CD4-positive, alpha-beta T cell (primary cell): ENCODE data around the gene ANKDD1A. TPM values are rescaled to one million over a fixed set of nuclear protein-coding genes. Genes with fewer than 3 reads are reported as not detected.

Experiments used
- ATAC-seq: fragments of 200-7000 bp; cut with Tn5 transposase; one replicate; pipeline ENCODE4 v1.10.0; 2022; ENCODE audit warnings: mild to moderate bottlenecking; ENCODE audit not compliant: poor library complexity
- CTCF ChIA-PET: fragments of 350-600 bp; sonication (Branson Sonifier 250); formaldehyde crosslinking; loops from one replicate; lab custom pipeline; 2021; ENCODE audit warnings: antibody characterized with exemption, inconsistent platforms; lab: Charles Lee
- POLR2A ChIA-PET: fragments of 350-600 bp; sonication (Branson Sonifier 250); formaldehyde crosslinking; loops from one replicate; lab custom pipeline; 2021; ENCODE audit warnings: antibody characterized with exemption, inconsistent platforms; lab: Charles Lee
- DNase-seq, 14 experiments: peaks; one replicate each; pipeline ENCODE4 v3.0.0-alpha.2; 2013 to 2020; ENCODE audit warnings: mixed read lengths in 2 of 14
- H3K27ac ChIP-seq, 2 donors: one replicate each; pipeline versions ENCODE4 v1.5.1 to v1.7.0; 2013; ENCODE audit warnings: low read length in 2 of 2, low read depth in 1 of 2, mild to moderate bottlenecking in 1 of 2
- H3K27me3 ChIP-seq, 2 experiments: 1 replicate in 1 of 2; 2 replicates in 1 of 2; pipeline versions ENCODE4 v1.6.1 to v1.7.0; 2013; ENCODE audit warnings: low read length in 2 of 2, control low read depth in 1 of 2, mild to moderate bottlenecking in 1 of 2, moderate library complexity in 1 of 2; ENCODE audit not compliant: insufficient read depth in 2 of 2, control insufficient read depth in 1 of 2
- H3K36me3 ChIP-seq: one replicate; pipeline ENCODE4 v1.6.1; 2013; ENCODE audit warnings: low read length, control low read depth; ENCODE audit not compliant: insufficient read depth
- H3K4me1 ChIP-seq: one replicate; pipeline ENCODE4 v1.6.1; 2013; ENCODE audit warnings: low read length, control low read depth; ENCODE audit not compliant: insufficient read depth
- H3K4me3 ChIP-seq: one replicate; pipeline ENCODE4 v1.5.1; 2013; ENCODE audit warnings: mild to moderate bottlenecking, low read length, moderate library complexity
- H3K9me3 ChIP-seq, 2 experiments: 1 replicate in 1 of 2; 2 replicates in 1 of 2; pipeline versions ENCODE4 v1.6.1 to v1.7.0; 2013; ENCODE audit warnings: low read length in 2 of 2, mild to moderate bottlenecking in 2 of 2, control low read depth in 1 of 2, moderate library complexity in 1 of 2; ENCODE audit not compliant: control insufficient read depth in 1 of 2, insufficient read depth in 1 of 2
- H3K27ac Mint-ChIP-seq: one replicate; pipeline ENCODE4 v1.8.0; 2020; ENCODE audit warnings: mixed read lengths
- H3K27me3 Mint-ChIP-seq: one replicate; pipeline ENCODE4 v1.8.0; 2021; ENCODE audit warnings: mixed read lengths
- H3K36me3 Mint-ChIP-seq: one replicate; pipeline ENCODE4 v1.8.0; 2021; ENCODE audit warnings: low read depth, mixed read lengths
- H3K4me1 Mint-ChIP-seq: one replicate; pipeline ENCODE4 v1.8.0; 2021; ENCODE audit warnings: low read depth, mixed read lengths
- H3K4me3 Mint-ChIP-seq: one replicate; pipeline ENCODE4 v1.8.0; 2020; ENCODE audit warnings: mild to moderate bottlenecking, mixed read lengths
- H3K9me3 Mint-ChIP-seq: one replicate; pipeline ENCODE4 v1.8.0; 2020; ENCODE audit warnings: mixed read lengths
- CTCF ChIP-seq: fragments of 200-600 bp; IDR thresholded peaks from one replicate; pipeline ENCODE4 v1.8.0; 2022; ENCODE audit warnings: antibody characterized with exemption, mild to moderate bottlenecking
- intact Hi-C, 2 experiments: fragments of 100-400 bp; cut with DNase I in 1 of 2; cut with micrococcal nuclease in 1 of 2; formaldehyde crosslinking; loops; one replicate each; pipeline versions ENCODE4 v1.15.1 to v1.9.0; 2023 to 2025; cut with DNase I, micrococcal nuclease
- total RNA-seq, 174 experiments: library from RNA in 2 of 174; stranded (reverse) in 2 of 174; gene quantifications; one replicate each; pipeline ENCODE4 v1.2.3 and lab custom pipeline; 2021 to 2026

Gene ANKDD1A
- total RNA-seq, 2 experiments from 2014 or later, result 0.95 to 1.9 TPM

- no peaks in the 10 kb centered on the region for H3K36me3 ChIP-seq
- H3K4me1 Mint-ChIP-seq, result peaks cover 20% of the 10 kb centered on the region
- no peak overlapping the region for H3K4me3 Mint-ChIP-seq
- no peak overlapping the region for H3K27ac ChIP-seq
- no peak overlapping the region for H3K4me3 ChIP-seq
- ChIA-PET POLR2A (interaction anchor here (1.1 to 1.2 kb wide), 2 partner anchors 9 to 17 kb away, joined by 3 to 7 read pairs; no protein-coding TSS in a partner anchor), CTCF (no interaction called here)
- no peak for TF ChIP-seq CTCF
- no peak overlapping the region for H3K27ac Mint-ChIP-seq
- no peaks in the 10 kb centered on the region for H3K27me3 Mint-ChIP-seq
- intact Hi-C loops, result no loop called here
- H3K36me3 Mint-ChIP-seq, result no peaks in the 10 kb centered on the region
- no peak for ATAC-seq
- no peaks in the 10 kb centered on the region for H3K27me3 ChIP-seq
- DNase-seq, result peak in 3 of 14 experiments; percentile 34 to 41 (median 41)
- H3K9me3 Mint-ChIP-seq, result no peaks in the 10 kb centered on the region
- H3K9me3 ChIP-seq, result no peaks in the 10 kb centered on the region
- H3K4me1 ChIP-seq, result peaks cover 47% of the 10 kb centered on the region
Observed at GRCh38 chr15:64877435-64877834, 34.3 kb upstream of the ANKDD1A start.

- no peak overlapping the region for H3K4me3 ChIP-seq
- no peaks in the 10 kb centered on the region for H3K27me3 ChIP-seq
- H3K4me1 ChIP-seq, result peaks cover 49% of the 10 kb centered on the region
- CTCF ChIA-PET, result no interaction called here
- TF ChIP-seq CTCF, result no peak
- Mint-ChIP-seq H3K27ac (no peak overlapping the region), H3K4me1 (peaks cover 26% of the 10 kb centered on the region), H3K36me3 (no peaks in the 10 kb centered on the region), H3K27me3 (no peaks in the 10 kb centered on the region), H3K4me3 (no peak overlapping the region), H3K9me3 (no peaks in the 10 kb centered on the region)
- H3K27ac ChIP-seq, result no peak overlapping the region
- H3K9me3 ChIP-seq, result no peaks in the 10 kb centered on the region
- H3K36me3 ChIP-seq, result no peaks in the 10 kb centered on the region
- POLR2A ChIA-PET, result interaction anchor here (1.3 kb wide), 1 partner anchor 15 kb away, joined by 7 read pairs; no protein-coding TSS in a partner anchor
- DNase-seq (no peak), ATAC-seq (no peak)
- intact Hi-C loops, result no loop called here
Observed at GRCh38 chr15:64878705-64879104, 33.0 kb upstream of the ANKDD1A start.

- CTCF ChIA-PET, result interaction anchor here (0.6 to 1.6 kb wide), 6 partner anchors 10 to 256 kb away, joined by 3 to 6 read pairs (median 3); no protein-coding TSS in a partner anchor
- Mint-ChIP-seq H3K4me3 (no peak overlapping the region), H3K27ac (peak overlapping the region; percentile 50), H3K4me1 (peaks cover 28% of the 10 kb centered on the region), H3K36me3 (no peaks in the 10 kb centered on the region), H3K27me3 (no peaks in the 10 kb centered on the region), H3K9me3 (no peaks in the 10 kb centered on the region)
- intact Hi-C loops, result no loop called here
- no peak overlapping the region for H3K4me3 ChIP-seq
- H3K27me3 ChIP-seq, result no peaks in the 10 kb centered on the region
- H3K9me3 ChIP-seq, result no peaks in the 10 kb centered on the region
- DNase-seq (peak in 5 of 14 experiments; percentile 3 to 75 (median 69)), ATAC-seq (peak; percentile 54)
- H3K4me1 ChIP-seq, result peaks cover 38% of the 10 kb centered on the region
- no peak for TF ChIP-seq CTCF
- POLR2A ChIA-PET, result interaction anchor here (1.4 to 4.6 kb wide), 2 partner anchors 10 to 59 kb away, joined by 3 to 65 read pairs; no protein-coding TSS in a partner anchor
- H3K36me3 ChIP-seq, result no peaks in the 10 kb centered on the region
- peak overlapping the region in 1 of 2 donors; percentile 58 for H3K27ac ChIP-seq
Observed at GRCh38 chr15:64883100-64883581, 28.6 kb upstream of the ANKDD1A start.
